Activated T-cell treated with anti-CD3 and anti-CD28 coated beads, Interleukin-2, amount 50 U/mL, for 48 hours (primary cell): ENCODE data around the gene NLRP12.
A peak's percentile ranks its signal among the peaks of the same experiment; 100 is the strongest.
"Not testable (repeated sequence)": the region's sequence is repeated elsewhere in the genome, so short reads cannot be mapped to it uniquely, and the experiment has no call there.

Experiments
- DNase-seq, 2 experiments: peaks; one replicate each; pipeline ENCODE4 v3.0.0-alpha.2; 2020

Gene NLRP12

GRCh38 chr19:53828531-53828930 is 4.4 kb upstream of the NLRP12 start:
- DNase-seq = no peak

GRCh38 chr19:53826876-53827275 is 2.8 kb upstream of the NLRP12 start:
- no peak for DNase-seq

GRCh38 chr19:53823380-53824120 is 564 bp downstream of the NLRP12 start:
- DNase-seq = no peak

- no peak for DNase-seq
Observed at GRCh38 chr19:53819861-53820260, 4.3 kb downstream of the NLRP12 start.

GRCh38 chr19:53818756-53819155 is 5.4 kb downstream of the NLRP12 start:
- DNase-seq = no peak

GRCh38 chr19:53813996-53814395 is 10.1 kb downstream of the NLRP12 start:
- DNase-seq = no peak

- no peak for DNase-seq
Observed at GRCh38 chr19:53812335-53812734, 11.8 kb downstream of the NLRP12 start.

- no peak for DNase-seq
Observed at GRCh38 chr19:53810891-53811290, 13.2 kb downstream of the NLRP12 start.

GRCh38 chr19:53810187-53810546 is 13.9 kb downstream of the NLRP12 start:
- DNase-seq = no peak

GRCh38 chr19:53809518-53810186 is 14.5 kb downstream of the NLRP12 start:
- peak in 1 of 2 experiments; percentile 26 for DNase-seq

GRCh38 chr19:53808710-53809125 is 15.4 kb downstream of the NLRP12 start:
- DNase-seq = no peak

- no peak for DNase-seq
Observed at GRCh38 chr19:53801257-53801656, 22.9 kb downstream of the NLRP12 start.

GRCh38 chr19:53795019-53795418 is 29.1 kb downstream of the NLRP12 start:
- no peak for DNase-seq

GRCh38 chr19:53792721-53793433 is 31.2 kb downstream of the NLRP12 start:
- DNase-seq = peak; percentile 83 to 88

- DNase-seq = no peak
Observed at GRCh38 chr19:53789708-53790678, 34.1 kb downstream of the NLRP12 start.

- no peak for DNase-seq
Observed at GRCh38 chr19:53787266-53787665, 36.8 kb downstream of the NLRP12 start.

- DNase-seq = no peak
Observed at GRCh38 chr19:53786744-53787143, 37.4 kb downstream of the NLRP12 start.

GRCh38 chr19:53785196-53785889 is 38.8 kb downstream of the NLRP12 start:
- DNase-seq = no peak

- DNase-seq = no peak
Observed at GRCh38 chr19:53782698-53783097, 41.4 kb downstream of the NLRP12 start.

GRCh38 chr19:53781332-53781731 is 42.8 kb downstream of the NLRP12 start:
- DNase-seq = not testable (repeated sequence)

- no peak for DNase-seq
Observed at GRCh38 chr19:53780506-53780905, 43.6 kb downstream of the NLRP12 start.

GRCh38 chr19:53775524-53775923 is 48.6 kb downstream of the NLRP12 start:
- no peak for DNase-seq
